IPS DF 19.7 (cell line): ENCODE results near the gene RBBP8NL.

ENCODE experiments used
- DNase-seq: peaks from one replicate; pipeline ENCODE4 v3.0.0-alpha.2; 2013; ENCODE audit warnings: low read depth, low spot score

The RBBP8NL gene

GRCh38 chr20:62407221-62407992 is 19.9 kb downstream of the RBBP8NL start, which contains the start of gene CABLES2:
CABLES2 (minus strand) TSS chr20:62407285; CDS start chr20:62407276, 9 bp downstream.
- no peak for DNase-seq

- DNase-seq: no peak
Measured at GRCh38 chr20:62406635-62407176, 20.6 kb downstream of the RBBP8NL start.

- no peak for DNase-seq
Measured at GRCh38 chr20:62405981-62406513, 21.3 kb downstream of the RBBP8NL start.

DNA sequence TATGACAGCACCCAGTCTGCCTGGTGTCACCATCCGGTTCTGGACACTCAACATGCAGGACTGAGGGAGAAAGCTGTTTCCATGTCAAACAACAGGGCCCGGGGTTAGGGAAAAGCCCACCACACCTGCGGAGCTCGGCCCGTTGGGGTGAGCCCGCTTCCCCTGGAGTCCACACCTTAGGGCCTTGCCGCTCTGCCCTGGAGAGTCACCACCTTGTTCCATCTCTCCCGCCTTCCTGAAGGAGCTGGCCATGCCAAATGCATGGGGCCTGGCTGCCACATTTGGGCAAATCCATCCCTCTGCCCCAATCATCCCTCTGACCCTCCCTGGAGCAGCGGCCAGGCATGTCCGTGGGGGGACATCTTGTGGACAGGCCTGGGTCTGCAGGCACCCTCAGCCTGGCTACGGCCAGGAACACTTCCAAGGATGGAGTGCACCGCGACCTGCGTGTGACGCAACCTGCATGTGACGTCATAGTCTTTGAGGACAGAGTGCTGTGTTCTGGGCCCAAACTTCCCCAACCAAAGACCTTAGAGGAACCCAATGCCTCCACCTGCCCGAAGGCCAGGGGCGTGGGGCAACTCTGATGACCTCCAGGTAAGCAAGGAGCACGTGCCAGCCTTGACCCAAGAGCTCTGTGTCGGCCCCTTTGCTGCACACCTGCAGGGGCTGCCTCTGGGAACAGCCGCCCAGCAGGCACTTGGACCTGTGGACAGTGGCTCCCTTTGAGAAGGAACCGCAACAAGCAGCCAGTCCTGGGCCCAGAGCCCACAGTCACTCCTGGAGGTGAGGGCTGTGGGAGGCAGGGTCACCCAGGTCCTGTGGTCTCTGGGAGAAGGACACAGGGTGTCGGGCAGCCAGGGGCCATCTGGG is 22.0 kb downstream of the RBBP8NL start:
- DNase-seq: no peak

GRCh38 chr20:62404761-62405107 is 22.6 kb downstream of the RBBP8NL start:
- DNase-seq: no peak

GRCh38 chr20:62404112-62404665 is 23.1 kb downstream of the RBBP8NL start:
- no peak for DNase-seq

GRCh38 chr20:62403331-62403730 is 24.0 kb downstream of the RBBP8NL start:
- no peak for DNase-seq

DNA sequence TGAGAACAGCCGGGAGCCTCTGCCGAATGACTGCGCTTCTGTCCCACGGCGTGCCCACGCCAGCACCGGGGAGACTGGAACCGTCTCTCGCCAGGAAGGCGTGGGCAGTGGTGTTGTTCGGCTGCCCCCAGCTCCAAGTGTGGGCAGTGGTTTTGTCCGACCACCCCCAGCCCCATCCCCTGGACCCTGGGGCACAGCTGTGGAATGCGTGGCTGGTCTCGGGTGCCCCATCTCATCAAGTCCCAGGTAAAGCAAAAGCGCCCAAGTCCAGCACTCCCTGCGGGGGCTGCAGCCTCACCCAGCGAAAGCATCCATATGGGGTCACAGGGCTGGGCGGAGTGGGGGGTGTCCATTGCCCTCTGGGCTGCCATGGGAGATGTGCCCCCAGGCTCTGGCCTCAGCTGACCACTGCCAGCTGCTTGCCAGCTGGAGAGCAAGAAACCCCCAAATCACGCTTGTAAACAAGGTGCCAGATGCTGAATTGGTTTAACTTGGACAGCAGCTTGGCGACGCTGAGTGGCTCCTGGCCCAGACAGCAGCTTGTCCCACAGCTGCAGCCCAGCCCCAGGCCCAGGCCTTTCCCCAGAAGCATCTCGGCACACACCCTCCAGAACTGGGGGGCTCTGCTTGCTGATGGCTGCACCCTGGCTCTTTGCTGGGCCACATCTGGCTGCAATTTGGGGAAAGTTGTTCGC is 24.7 kb downstream of the RBBP8NL start:
- DNase-seq: no peak

GRCh38 chr20:62401331-62401779 is 26.0 kb downstream of the RBBP8NL start:
- no peak for DNase-seq

DNA sequence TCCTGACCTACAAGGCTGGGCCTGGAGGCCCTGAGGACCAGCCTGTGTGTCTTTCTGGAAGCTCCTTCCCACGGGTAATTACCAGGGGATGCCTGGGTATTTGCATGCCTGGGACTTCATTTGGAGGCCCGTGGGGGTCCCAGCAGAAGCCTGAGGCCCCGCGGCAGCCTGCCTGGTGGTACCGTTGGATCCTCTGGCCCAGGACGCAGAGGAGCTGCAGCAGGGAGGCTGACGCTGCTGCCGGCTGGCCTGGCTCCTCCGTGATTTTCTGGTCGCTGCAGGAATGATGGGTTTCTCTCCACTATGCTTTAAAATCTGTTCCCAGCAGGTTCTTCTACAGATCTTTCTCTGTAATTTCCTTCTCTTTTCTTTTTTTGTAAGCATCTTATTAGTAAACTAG is 26.8 kb downstream of the RBBP8NL start:
- no peak for DNase-seq

DNA sequence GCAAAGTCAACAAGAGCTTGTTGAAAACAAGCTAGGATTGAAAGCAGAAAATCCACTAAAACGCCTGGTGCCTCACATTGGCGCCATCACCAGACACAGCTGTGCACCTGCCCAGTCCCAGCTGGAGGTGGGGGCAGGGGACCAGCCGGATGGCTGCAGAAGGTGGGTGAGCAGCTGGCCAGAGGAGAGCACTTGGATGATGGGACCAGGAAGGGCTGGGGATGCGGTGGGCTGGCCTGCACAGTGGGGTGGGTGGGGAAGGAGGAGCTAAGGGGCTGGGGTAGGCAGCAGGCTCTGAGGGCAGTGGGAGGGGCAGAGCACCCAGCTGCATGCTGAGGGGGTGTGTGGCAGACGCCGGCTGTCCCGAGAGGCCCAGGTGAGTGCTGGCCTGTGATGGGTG is 27.3 kb downstream of the RBBP8NL start:
- DNase-seq: no peak

GRCh38 chr20:62398120-62398821 is 29.1 kb downstream of the RBBP8NL start:
- no peak for DNase-seq

GRCh38 chr20:62396367-62397239 is 30.7 kb downstream of the RBBP8NL start:
- no peak for DNase-seq

GRCh38 chr20:62395311-62396242 is 31.8 kb downstream of the RBBP8NL start:
- DNase-seq: no peak

- no peak for DNase-seq
Measured at GRCh38 chr20:62394248-62395245, 32.8 kb downstream of the RBBP8NL start.

DNA sequence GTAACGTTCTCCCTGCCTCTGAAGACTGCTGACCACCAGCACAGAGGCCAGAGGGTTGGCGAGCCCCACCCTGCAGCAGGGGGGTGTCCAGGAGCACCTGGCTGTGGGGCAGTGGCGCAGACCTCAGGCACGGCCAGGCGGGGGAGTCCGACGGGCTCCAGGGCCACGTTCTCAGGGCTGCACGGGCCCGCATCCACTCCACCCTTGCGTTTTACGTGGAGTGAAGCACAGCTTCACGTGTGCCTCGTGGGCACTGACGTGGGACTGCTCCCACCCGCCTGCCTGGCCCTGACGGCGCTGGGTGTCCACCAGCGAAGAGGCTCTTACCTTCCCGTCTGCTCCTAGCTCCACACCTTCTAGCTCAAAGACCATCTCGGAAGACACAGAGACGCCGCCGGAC is 33.5 kb downstream of the RBBP8NL start:
- no peak for DNase-seq

DNA sequence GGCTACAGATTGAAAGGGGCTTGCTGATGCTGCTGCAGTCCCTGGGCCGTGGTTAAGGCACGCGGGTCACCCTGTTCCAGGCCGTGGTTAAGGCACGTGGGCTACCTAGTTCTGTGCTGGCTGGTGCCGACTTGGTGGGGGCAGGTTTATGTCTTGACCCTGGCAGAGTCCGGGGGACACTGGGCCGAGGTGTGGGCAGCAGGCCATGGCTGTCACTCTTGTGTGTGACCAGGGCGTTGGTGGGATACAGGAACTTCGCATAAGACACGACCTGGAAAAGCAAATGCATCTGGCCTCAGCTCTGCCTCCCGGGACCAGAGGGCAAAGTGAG is 34.0 kb downstream of the RBBP8NL start:
- DNase-seq: no peak
